ENCODE measurements around the gene LAMP1.
"Not testable (repeated sequence)": the region's sequence is repeated elsewhere in the genome, so short reads cannot be mapped to it uniquely, and the experiment has no call there.

The LAMP1 gene

GRCh38 chr13:113359571-113359970 lies 62.5 kb downstream of the LAMP1 start:
- DNase-seq, result no peak

- DNase-seq, result no peak
Observed at GRCh38 chr13:113360446-113360845, 63.4 kb downstream of the LAMP1 start.

GRCh38 chr13:113361406-113361805 lies 64.4 kb downstream of the LAMP1 start:
- DNase-seq, result no peak

GRCh38 chr13:113364311-113364889 lies 67.4 kb downstream of the LAMP1 start:
- no peak for DNase-seq

GRCh38 chr13:113364901-113365582 lies 68.0 kb downstream of the LAMP1 start:
- no peak for DNase-seq

- no peak for DNase-seq
Observed at GRCh38 chr13:113365583-113365970, 68.5 kb downstream of the LAMP1 start.

- DNase-seq, result no peak
Observed at GRCh38 chr13:113365971-113366588, 69.0 kb downstream of the LAMP1 start.

GRCh38 chr13:113367020-113367560 lies 70.1 kb downstream of the LAMP1 start:
- no peak for DNase-seq

- no peak for DNase-seq
Observed at GRCh38 chr13:113367771-113368170, 70.7 kb downstream of the LAMP1 start.

GRCh38 chr13:113368353-113368752 lies 71.3 kb downstream of the LAMP1 start:
- not testable (repeated sequence) for DNase-seq

GRCh38 chr13:113369189-113369588 lies 72.2 kb downstream of the LAMP1 start:
- no peak for DNase-seq

- no peak for DNase-seq
Observed at GRCh38 chr13:113369881-113370280, 72.8 kb downstream of the LAMP1 start.

GRCh38 chr13:113371061-113371460 lies 74.0 kb downstream of the LAMP1 start:
- DNase-seq, result no peak

GRCh38 chr13:113371701-113372100 lies 74.7 kb downstream of the LAMP1 start:
- DNase-seq, result not testable (repeated sequence)
